GM06990 (cell line): ENCODE data around the gene SNUPN.

Source experiments
- DNase-seq: peaks from one replicate; pipeline ENCODE4 v3.0.0-alpha.2; 2011; ENCODE audit not compliant: insufficient read length; ENCODE audit errors: extremely low read depth
- H3K27me3 ChIP-seq: replicated peaks from 2 replicates; pipeline ENCODE4 v1.6.0; 2011; ENCODE audit warnings: low read length; ENCODE audit not compliant: control insufficient read depth, insufficient read depth
- H3K36me3 ChIP-seq: 2 replicates; pipeline ENCODE4 v1.5.1; 2011; ENCODE audit warnings: low read length; ENCODE audit not compliant: control insufficient read depth, insufficient read depth
- H3K4me3 ChIP-seq: replicated peaks from 2 replicates; pipeline ENCODE4 v1.5.1; 2011; ENCODE audit warnings: low read depth, mild to moderate bottlenecking, control low read depth, low read length
- CTCF ChIP-seq: IDR thresholded peaks from 2 replicates; pipeline ENCODE4 v1.5.1; 2011; ENCODE audit warnings: low read length, control low read depth, mild to moderate bottlenecking, inconsistent platforms; ENCODE audit not compliant: insufficient read depth, poor library complexity, severe bottlenecking

Gene SNUPN

GRCh38 chr15:75669879-75670212 lies 44.3 kb upstream of the SNUPN start:
- DNase-seq = no peak
- Histone ChIP-seq H3K4me3 (no peak overlapping the region), H3K27me3 (no peaks in the 10 kb centered on the region), H3K36me3 (no peaks in the 10 kb centered on the region)
- TF ChIP-seq CTCF = no peak

- Histone ChIP-seq H3K36me3 (no peaks in the 10 kb centered on the region), H3K4me3 (no peak overlapping the region), H3K27me3 (no peaks in the 10 kb centered on the region)
- TF ChIP-seq CTCF = no peak
- DNase-seq = no peak
These were observed 43.8 kb upstream of the SNUPN start for GRCh38 chr15:75669191-75669878.

GRCh38 chr15:75666823-75667501 lies 41.4 kb upstream of the SNUPN start:
- no peaks in the 10 kb centered on the region for H3K27me3 ChIP-seq
- H3K36me3 ChIP-seq = no peaks in the 10 kb centered on the region
- TF ChIP-seq CTCF = no peak
- no peak for DNase-seq
- no peak overlapping the region for H3K4me3 ChIP-seq

- no peak for DNase-seq
- no peak for TF ChIP-seq CTCF
- Histone ChIP-seq H3K36me3 (no peaks in the 10 kb centered on the region), H3K27me3 (no peaks in the 10 kb centered on the region), H3K4me3 (no peak overlapping the region)
These were observed 38.5 kb upstream of the SNUPN start for GRCh38 chr15:75663931-75664421.

GRCh38 chr15:75662823-75663519 lies 37.4 kb upstream of the SNUPN start:
- Histone ChIP-seq H3K27me3 (no peaks in the 10 kb centered on the region), H3K36me3 (no peaks in the 10 kb centered on the region), H3K4me3 (no peak overlapping the region)
- DNase-seq = no peak
- no peak for TF ChIP-seq CTCF
